H1 (cell line): ENCODE data around the gene CIT. TPM values are rescaled to one million over a fixed set of nuclear protein-coding genes. Genes with fewer than 3 reads are reported as not detected.
A peak's percentile ranks its signal among the peaks of the same experiment; 100 is the strongest.

Source experiments
- CTCF ChIA-PET: fragments of 300-600 bp; sonication (Branson Sonifier 250); formaldehyde crosslinking; loops from one replicate; lab custom pipeline; 2021; ENCODE audit not compliant: partially characterized antibody; lab: Charles Lee
- POLR2A ChIA-PET: fragments of 300-600 bp; sonication (Branson Sonifier 250); formaldehyde crosslinking; loops from one replicate; lab custom pipeline; 2021; ENCODE audit warnings: inconsistent platforms; ENCODE audit not compliant: partially characterized antibody; lab: Charles Lee
- DNase-seq, 2 experiments: peaks; one replicate each; pipeline versions ENCODE4 v3.0.0 to v3.0.0-alpha.2; 2010 to 2022; ENCODE audit warnings: low spot score in 2 of 2, low read depth in 1 of 2, mixed read lengths in 1 of 2
- FAIRE-seq: peaks from 2 replicates; lab custom pipeline; 2011; peaks lifted over from hg19 to GRCh38; lab: Jason Lieb, UNC
- H2AFZ ChIP-seq: 2 replicates; pipeline ENCODE4 v1.8.1; 2012; ENCODE audit warnings: low read length, inconsistent platforms
- H2AK5ac ChIP-seq: 2 replicates; pipeline ENCODE4 v1.6.1; 2013; ENCODE audit warnings: low read depth, low read length
- H2BK120ac ChIP-seq: replicated peaks from 2 replicates; pipeline ENCODE3; 2013; ENCODE audit warnings: low read depth, low read length, inconsistent platforms
- H2BK12ac ChIP-seq: 2 replicates; pipeline ENCODE4 v1.6.1; 2013; ENCODE audit warnings: low read depth, low read length
- H2BK15ac ChIP-seq: 2 replicates; pipeline ENCODE4 v1.6.1; 2013; ENCODE audit warnings: low read length
- H2BK20ac ChIP-seq: 2 replicates; pipeline ENCODE4 v1.6.1; 2013; ENCODE audit warnings: low read length
- H2BK5ac ChIP-seq: 2 replicates; pipeline ENCODE4 v1.6.1; 2013; ENCODE audit warnings: low read depth, low read length
- H3K14ac ChIP-seq: 2 replicates; pipeline ENCODE4 v1.6.1; 2013; ENCODE audit warnings: inconsistent platforms; ENCODE audit not compliant: insufficient read length
- H3K18ac ChIP-seq: 2 replicates; pipeline ENCODE4 v1.6.1; 2013; ENCODE audit warnings: low read length; ENCODE audit errors: extremely low read depth
- H3K23ac ChIP-seq: 2 replicates; pipeline ENCODE4 v1.6.1; 2013; ENCODE audit warnings: inconsistent platforms; ENCODE audit not compliant: insufficient read length
- H3K23me2 ChIP-seq: 2 replicates; pipeline ENCODE4 v1.6.1; 2013; ENCODE audit warnings: low read depth, low read length
- H3K27ac ChIP-seq: 2 replicates; pipeline ENCODE4 v1.6.1; 2011; ENCODE audit warnings: low read depth, low read length, inconsistent platforms
- H3K27me3 ChIP-seq, 4 experiments: replicated peaks in 1 of 4; 1 replicate in 1 of 4; 2 replicates in 3 of 4; pipeline versions ENCODE4 v1.6.1 to v1.8.1; 2011 to 2013; ENCODE audit warnings: low read length in 3 of 4, mild to moderate bottlenecking in 3 of 4, inconsistent platforms in 2 of 4, mixed read lengths in 2 of 4, moderate library complexity in 1 of 4; ENCODE audit not compliant: control insufficient read depth in 3 of 4, insufficient read depth in 3 of 4; ENCODE audit errors: extremely low read depth in 1 of 4
- H3K36me3 ChIP-seq, 4 experiments: 2 replicates each; pipeline versions ENCODE4 v1.6.1 to v1.8.1; 2011 to 2013; ENCODE audit warnings: mild to moderate bottlenecking in 4 of 4, low read length in 3 of 4, moderate library complexity in 2 of 4, control low read depth in 1 of 4, inconsistent platforms in 1 of 4; ENCODE audit not compliant: insufficient read depth in 4 of 4, control insufficient read depth in 2 of 4
- H3K4ac ChIP-seq: replicated peaks from 2 replicates; pipeline ENCODE3; 2013; ENCODE audit warnings: low read length, low read depth, mixed read lengths, inconsistent platforms; ENCODE audit not compliant: insufficient read length
- H3K4me1 ChIP-seq, 4 experiments: replicated peaks in 1 of 4; 1 replicate in 1 of 4; 2 replicates in 3 of 4; pipeline versions ENCODE4 v1.6.1 to v1.8.1; 2011 to 2013; ENCODE audit warnings: low read length in 3 of 4, inconsistent platforms in 2 of 4, mixed read lengths in 1 of 4; ENCODE audit not compliant: insufficient read depth in 4 of 4, control insufficient read depth in 3 of 4
- H3K4me2 ChIP-seq, 2 experiments: 2 replicates each; pipeline versions ENCODE4 v1.6.1 to v1.8.1; 2011 to 2013; ENCODE audit warnings: low read depth in 2 of 2, low read length in 2 of 2, control low read depth in 1 of 2, inconsistent platforms in 1 of 2, mild to moderate bottlenecking in 1 of 2; ENCODE audit not compliant: insufficient read depth in 1 of 2
- H3K4me3 ChIP-seq, 4 experiments: fragments of 200-600, 300-600 bp in 1 of 4; sonication (generic), shearing (Covaris generic), sonication (Bioruptor Twin) in 1 of 4; 2 replicates each; pipeline versions ENCODE4 v1.5.1 to v1.8.1; 2011 to 2016; ENCODE audit warnings: low read length in 4 of 4, low read depth in 3 of 4, control low read depth in 2 of 4, inconsistent platforms in 2 of 4, mild to moderate bottlenecking in 2 of 4, mixed read lengths in 1 of 4, moderate library complexity in 1 of 4; ENCODE audit not compliant: insufficient read depth in 2 of 4; ENCODE audit errors: extremely low read depth in 1 of 4
- H3K56ac ChIP-seq: replicated peaks from 2 replicates; pipeline ENCODE3; 2013; ENCODE audit warnings: low read depth, mild to moderate bottlenecking, mixed read lengths, low read length, inconsistent platforms; ENCODE audit not compliant: insufficient read length
- H3K79me1 ChIP-seq: 2 replicates; pipeline ENCODE4 v1.6.1; 2013; ENCODE audit warnings: low read depth, low read length, control low read depth
- H3K79me2 ChIP-seq, 2 experiments: 2 replicates each; pipeline versions ENCODE4 v1.6.1 to v1.8.1; 2012 to 2013; ENCODE audit warnings: low read length in 2 of 2, mild to moderate bottlenecking in 2 of 2, inconsistent platforms in 1 of 2; ENCODE audit not compliant: insufficient read depth in 2 of 2, control insufficient read depth in 1 of 2
- H3K9ac ChIP-seq, 4 experiments: replicated peaks in 1 of 4; 1 replicate in 1 of 4; 2 replicates in 3 of 4; pipeline versions ENCODE4 v1.6.1 to v1.8.1; 2011 to 2013; ENCODE audit warnings: low read depth in 3 of 4, low read length in 3 of 4, control low read depth in 2 of 4, mild to moderate bottlenecking in 2 of 4, moderate library complexity in 2 of 4, inconsistent platforms in 1 of 4; ENCODE audit errors: extremely low read depth in 1 of 4
- H3K9me3 ChIP-seq, 2 experiments: 2 replicates each; pipeline versions ENCODE4 v1.6.1 to v1.8.1; 2012 to 2013; ENCODE audit warnings: mild to moderate bottlenecking in 2 of 2, moderate library complexity in 2 of 2, control low read depth in 1 of 2, inconsistent platforms in 1 of 2, low read depth in 1 of 2, low read length in 1 of 2, mixed read lengths in 1 of 2; ENCODE audit not compliant: insufficient read depth in 2 of 2
- H4K20me1 ChIP-seq, 2 experiments: replicated peaks in 1 of 2; 2 replicates each; pipeline versions ENCODE3 to v1.8.1; 2011 to 2013; ENCODE audit warnings: inconsistent platforms in 2 of 2, low read length in 2 of 2, mild to moderate bottlenecking in 1 of 2; ENCODE audit not compliant: insufficient read depth in 2 of 2, control insufficient read depth in 1 of 2
- H4K5ac ChIP-seq: 2 replicates; pipeline ENCODE4 v1.6.1; 2013; ENCODE audit warnings: low read length, low read depth, mixed read lengths, inconsistent platforms; ENCODE audit not compliant: insufficient read length
- H4K8ac ChIP-seq: 2 replicates; pipeline ENCODE4 v1.8.0; 2013; ENCODE audit warnings: mild to moderate bottlenecking, moderate library complexity, low read length, inconsistent platforms; ENCODE audit not compliant: insufficient read depth; ENCODE audit errors: extremely low read depth
- H4K91ac ChIP-seq: replicated peaks from 2 replicates; pipeline ENCODE3; 2013; ENCODE audit warnings: low read length, mixed read lengths, inconsistent platforms; ENCODE audit not compliant: insufficient read length
- CHD1 ChIP-seq: IDR thresholded peaks from 2 replicates; pipeline ENCODE4 v1.6.1; 2012; ENCODE audit warnings: low read depth, low read length, improper control_type of control experiment
- JUND ChIP-seq: IDR thresholded peaks from 2 replicates; pipeline ENCODE4 v1.6.1; 2011; ENCODE audit warnings: mild to moderate bottlenecking, improper control_type of control experiment, low read length
- KDM4A ChIP-seq: IDR thresholded peaks from one replicate; pipeline ENCODE4 v1.7.1; 2012; ENCODE audit warnings: low read depth, mild to moderate bottlenecking, moderate library complexity, low read length, inconsistent platforms; ENCODE audit not compliant: severe bottlenecking
- KDM5A ChIP-seq: fragments of 200-600 bp; IDR thresholded peaks from 2 replicates; pipeline ENCODE4 v1.7.1; 2012; ENCODE audit warnings: mild to moderate bottlenecking, low read length, inconsistent platforms, mixed read lengths
- RXRA ChIP-seq: IDR thresholded peaks from 2 replicates; pipeline ENCODE4 v1.6.1; 2011; ENCODE audit warnings: low read depth, mild to moderate bottlenecking, low read length, moderate library complexity; ENCODE audit not compliant: insufficient read depth
- WGBS, 2 experiments: shearing (Covaris generic) in 1 of 2; methylation state at CpG; one replicate each; pipeline versions ENCODE4 v1.1.6 to v1.1.7; 2013 to 2015; ENCODE audit warnings: low lambda C conversion rate in 2 of 2, mixed read lengths in 2 of 2, inconsistent platforms in 1 of 2, low coverage in 1 of 2, missing lambda C conversion rate in 1 of 2; ENCODE audit not compliant: insufficient replicate concordance in 2 of 2, insufficient coverage in 1 of 2, insufficient read length in 1 of 2; ENCODE audit errors: extremely low coverage in 1 of 2, missing lambda C conversion rate in 1 of 2; 5-methylcytosine and 5-hydroxymethylcytosine counted together
- polyA plus RNA-seq, 7 experiments: library from polyadenylated mRNA; depleted of rRNA in 3 of 7; stranded (reverse) in 5 of 7; unstranded in 2 of 7; fragments of >200 nt in 5 of 7; fragments of 200-250 nt in 2 of 7; gene quantifications; 1 replicate in 5 of 7; 2 replicates in 1 of 7; 4 replicates in 1 of 7; pipeline versions ENCODE4 v1.2.1 to v1.2.3, GENCODE V29; 2011 to 2013; ENCODE audit warnings: missing spikeins in 2 of 7, mixed read lengths in 2 of 7
- total RNA-seq: library from RNA; stranded (reverse); fragmentation: NEBNext Ultra II Directional; extraction: Animal tissue kit (Norgen Biotek cat#: 25700); gene quantifications from 2 replicates; pipeline ENCODE4 v1.2.1, GENCODE V29; 2021

The CIT gene
- total and polyA plus RNA-seq, 2 of the 8 experiments (the other 6 are each of a cell fraction or from before 2014, with no cell fraction given): 17.1 to 60.9 TPM

DNA sequence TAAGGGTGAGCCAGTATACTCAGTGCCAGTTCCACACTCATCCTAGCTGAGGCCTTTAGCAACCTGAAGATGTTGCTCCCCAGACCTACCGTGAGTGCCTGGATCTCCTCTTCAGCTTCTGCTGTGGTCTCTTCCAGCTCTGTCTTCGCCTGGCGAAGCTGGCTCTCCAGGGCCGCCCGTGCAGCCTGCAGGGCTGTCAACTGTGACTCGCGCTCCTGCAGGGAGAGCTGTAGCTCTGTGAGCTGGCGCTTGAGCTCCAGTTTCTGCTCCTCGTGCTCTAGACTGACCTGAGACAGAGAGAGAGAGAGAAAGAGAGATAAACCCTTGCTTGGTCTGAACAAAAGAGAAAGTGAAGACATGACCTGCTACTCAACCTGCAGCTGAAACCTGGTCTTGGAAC lies 125.2 kb downstream of the CIT start:
- H2BK12ac ChIP-seq: no peak overlapping the region
- H3K9me3 ChIP-seq: no peaks in the 10 kb centered on the region
- no peak overlapping the region for H2AFZ ChIP-seq
- CTCF ChIA-PET: interaction anchor here (0.7 to 1.4 kb wide), 2 partner anchors 22 to 28 kb away, joined by 3 read pairs; no protein-coding TSS in a partner anchor
- H3K27ac ChIP-seq: no peak overlapping the region
- no peak overlapping the region for H3K9ac ChIP-seq
- peaks cover 0 to 5% of the 10 kb centered on the region in 2 experiments for H4K20me1 ChIP-seq
- H2BK120ac ChIP-seq: no peak overlapping the region
- H3K36me3 ChIP-seq: peaks cover 13 to 42% (median 33%) of the 10 kb centered on the region in 4 experiments; a peak in 7 of 8 replicates
- DNase-seq (no peak), FAIRE-seq (no peak)
- H3K4me1 ChIP-seq: no peaks in the 10 kb centered on the region
- H3K56ac ChIP-seq: no peak overlapping the region
- no peaks in the 10 kb centered on the region for H3K79me2 ChIP-seq
- no peak overlapping the region for H2BK15ac ChIP-seq
- no peak overlapping the region for H3K18ac ChIP-seq
- no peaks in the 10 kb centered on the region for H3K23me2 ChIP-seq
- H3K27me3 ChIP-seq: no peaks in the 10 kb centered on the region
- peak overlapping the region; percentile 37; the same call in 1 of the 2 replicates for H4K8ac ChIP-seq
- no peak overlapping the region for H4K91ac ChIP-seq
- no peak overlapping the region for H4K5ac ChIP-seq
- no peaks in the 10 kb centered on the region for H3K79me1 ChIP-seq
- WGBS, 2 experiments: 90% methylated on average over 9 of the region's 9 CpGs; no CpG with 5 or more reads in 1 of the 2 experiments
- TF ChIP-seq KDM5A: no peak
- TF ChIP-seq JUND: no peak
- TF ChIP-seq CHD1: no peak
- TF ChIP-seq KDM4A: no peak
- no peak for TF ChIP-seq RXRA
- H3K4me2 ChIP-seq: no peak overlapping the region
- no peak overlapping the region for H3K4ac ChIP-seq
- H2BK20ac ChIP-seq: no peak overlapping the region
- H3K23ac ChIP-seq: no peak overlapping the region
- POLR2A ChIA-PET: interaction anchor here (1.3 kb wide), 1 partner anchor 11 kb away, joined by 3 read pairs; no protein-coding TSS in a partner anchor
- no peak overlapping the region for H2BK5ac ChIP-seq
- no peak overlapping the region for H3K14ac ChIP-seq
- no peak overlapping the region for H2AK5ac ChIP-seq
- no peak overlapping the region for H3K4me3 ChIP-seq
